Lung (tissue), 12 donors: ENCODE data around the gene MUC6. TPM values are rescaled to one million over a fixed set of nuclear protein-coding genes. Genes with fewer than 3 reads are reported as not detected.

Experiments
- ATAC-seq: fragments of 200-7000 bp; cut with Tn5 transposase; one replicate; pipeline ENCODE4 v1.9.1; 2020; ENCODE audit warnings: moderate number of reproducible peaks; ENCODE audit not compliant: insufficient read depth, low FRiP score
- DNase-seq, 3 donors: peaks; one replicate each; pipeline ENCODE4 v3.0.0-alpha.2; 2013 to 2017
- H3K27ac ChIP-seq, 2 donors: one replicate each; pipeline ENCODE4 v1.5.1; 2013; ENCODE audit warnings: mild to moderate bottlenecking in 2 of 2, moderate library complexity in 2 of 2, control low read depth in 1 of 2, inconsistent platforms in 1 of 2, low read depth in 1 of 2, low read length in 1 of 2
- H3K27me3 ChIP-seq, 3 donors: one replicate each; pipeline ENCODE4 v1.5.1; 2013; ENCODE audit warnings: low read length in 2 of 3; ENCODE audit not compliant: control insufficient read depth in 3 of 3, insufficient read depth in 3 of 3
- H3K36me3 ChIP-seq, 4 donors: one replicate each; pipeline ENCODE4 v1.5.1; 2013; ENCODE audit warnings: low read length in 4 of 4, mild to moderate bottlenecking in 1 of 4, moderate library complexity in 1 of 4; ENCODE audit not compliant: control insufficient read depth in 4 of 4, insufficient read depth in 4 of 4
- H3K4me1 ChIP-seq, 5 donors: one replicate each; pipeline ENCODE4 v1.5.1; 2013; ENCODE audit warnings: low read length in 5 of 5, mild to moderate bottlenecking in 2 of 5, moderate library complexity in 1 of 5; ENCODE audit not compliant: control insufficient read depth in 5 of 5, insufficient read depth in 5 of 5
- H3K4me3 ChIP-seq: one replicate; pipeline ENCODE4 v1.5.1; 2013; ENCODE audit warnings: mild to moderate bottlenecking, control low read depth, moderate library complexity
- H3K9ac ChIP-seq, 2 donors: one replicate each; pipeline ENCODE4 v1.5.1; 2013; ENCODE audit warnings: low read length in 2 of 2, control low read depth in 1 of 2; ENCODE audit not compliant: insufficient read depth in 1 of 2
- H3K9me3 ChIP-seq, 4 donors: one replicate each; pipeline ENCODE4 v1.5.1; 2013; ENCODE audit warnings: low read length in 3 of 4, mild to moderate bottlenecking in 1 of 4, moderate library complexity in 1 of 4; ENCODE audit not compliant: control insufficient read depth in 4 of 4, insufficient read depth in 3 of 4
- WGBS, 2 donors: extraction: QIAGEN DNeasy Blood & Tissue Kit; methylation state at CpG; one replicate each; pipeline ENCODE4 v1.1.7; 2013; 5-methylcytosine and 5-hydroxymethylcytosine counted together
- polyA plus RNA-seq, 2 donors: library from polyadenylated mRNA; stranded (reverse); fragments of 200-250 nt; gene quantifications; one replicate each; pipeline ENCODE4 v1.2.1, GENCODE V29; 2013
- total RNA-seq, 2 donors: library from RNA; depleted of rRNA in 1 of 2; stranded (reverse); fragments of >200 nt in 1 of 2; gene quantifications; one replicate each; pipeline ENCODE4 v1.2.1, GENCODE V29; 2014 to 2021
- TF ChIP-seq, protein P1 (sequence below): IDR thresholded peaks from 2 replicates; pipeline ENCODE4 v1.5.1; 2012; ENCODE audit warnings: mild to moderate bottlenecking; ENCODE audit errors: control extremely low read depth, extremely low read depth
- donor health status: control.
- donor health status: control.
- donor health status: Bipolar disorder and iron deficiency.
- donor health status: healthy.
- donor health status: DM: yes; HTN: yes; CAD: no.

Gene MUC6
- total and polyA plus RNA-seq, 4 donors = 0.01 to 0.92 (median 0.06) TPM; not detected in 1

DNA sequence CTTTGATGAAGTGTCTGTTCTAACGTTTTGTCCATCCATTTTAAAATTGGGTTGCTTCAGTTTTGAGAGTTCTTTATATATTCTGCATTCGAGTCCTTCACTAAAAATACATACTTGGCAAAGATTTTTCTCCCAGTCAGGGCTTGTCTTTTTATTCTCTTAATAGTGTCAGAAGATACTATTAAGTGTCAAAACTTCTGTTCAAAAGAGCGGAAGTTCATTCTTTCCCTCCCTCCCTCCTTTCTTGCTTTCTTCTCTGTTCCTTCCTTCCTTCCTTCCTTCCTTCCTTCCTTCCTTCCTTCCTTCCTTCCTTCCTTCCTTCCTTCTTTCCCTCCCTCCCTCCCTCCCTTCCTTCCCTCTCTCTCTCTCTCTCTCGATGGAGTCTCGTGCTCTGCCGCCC lies 7.6 kb upstream of the MUC6 start:
- Histone ChIP-seq H3K27me3 (no peaks in the 10 kb centered on the region), H3K36me3 (no peaks in the 10 kb centered on the region)
- WGBS, 2 donors = 64 to 80% methylated on average over 3 to 6 of the region's 6 CpGs

DNA sequence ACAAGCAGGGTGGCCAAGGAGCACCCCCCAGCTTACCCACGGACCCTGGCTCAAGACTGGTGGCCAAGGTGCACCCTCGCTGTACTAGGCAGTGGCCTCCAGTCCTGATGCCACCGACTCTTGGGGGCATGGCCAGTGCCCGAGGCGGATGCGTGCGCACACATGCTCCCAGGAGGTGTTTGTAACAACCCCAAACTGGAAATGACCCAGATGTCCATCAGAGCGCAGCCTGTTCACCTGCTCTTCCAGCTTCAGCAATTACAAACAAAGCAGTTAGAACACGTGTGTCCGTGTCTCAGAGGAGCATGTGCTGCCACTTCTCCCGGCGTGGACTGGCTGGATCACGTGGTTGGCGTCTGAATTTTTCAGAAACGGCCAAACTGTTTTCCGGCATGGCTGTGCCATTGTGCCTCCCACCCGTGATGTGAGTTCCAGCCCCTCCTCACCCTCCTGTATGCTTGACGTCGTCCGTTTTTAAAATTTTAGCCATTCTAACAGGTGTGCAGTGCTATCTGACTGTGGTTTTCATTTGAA lies 7.1 kb upstream of the MUC6 start:
- DNase-seq = no peak
- Histone ChIP-seq H3K9me3 (no peaks in the 10 kb centered on the region), H3K27me3 (no peaks in the 10 kb centered on the region), H3K36me3 (no peaks in the 10 kb centered on the region), H3K4me3 (no peak overlapping the region), H3K4me1 (peaks cover 0 to 13% (median 1%) of the 10 kb centered on the region in 5 donors), H3K27ac (no peak overlapping the region), H3K9ac (no peak overlapping the region)
- ATAC-seq = no peak
- TF ChIP-seq, protein P1, sequence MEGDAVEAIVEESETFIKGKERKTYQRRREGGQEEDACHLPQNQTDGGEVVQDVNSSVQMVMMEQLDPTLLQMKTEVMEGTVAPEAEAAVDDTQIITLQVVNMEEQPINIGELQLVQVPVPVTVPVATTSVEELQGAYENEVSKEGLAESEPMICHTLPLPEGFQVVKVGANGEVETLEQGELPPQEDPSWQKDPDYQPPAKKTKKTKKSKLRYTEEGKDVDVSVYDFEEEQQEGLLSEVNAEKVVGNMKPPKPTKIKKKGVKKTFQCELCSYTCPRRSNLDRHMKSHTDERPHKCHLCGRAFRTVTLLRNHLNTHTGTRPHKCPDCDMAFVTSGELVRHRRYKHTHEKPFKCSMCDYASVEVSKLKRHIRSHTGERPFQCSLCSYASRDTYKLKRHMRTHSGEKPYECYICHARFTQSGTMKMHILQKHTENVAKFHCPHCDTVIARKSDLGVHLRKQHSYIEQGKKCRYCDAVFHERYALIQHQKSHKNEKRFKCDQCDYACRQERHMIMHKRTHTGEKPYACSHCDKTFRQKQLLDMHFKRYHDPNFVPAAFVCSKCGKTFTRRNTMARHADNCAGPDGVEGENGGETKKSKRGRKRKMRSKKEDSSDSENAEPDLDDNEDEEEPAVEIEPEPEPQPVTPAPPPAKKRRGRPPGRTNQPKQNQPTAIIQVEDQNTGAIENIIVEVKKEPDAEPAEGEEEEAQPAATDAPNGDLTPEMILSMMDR = no peak
- WGBS, 2 donors = 90 to 94% methylated on average over 20 of the region's 20 CpGs

More for the DNA sequence above, 7.6 kb upstream of the MUC6 start:
- DNase-seq = no peak
- H3K27ac ChIP-seq = no peak overlapping the region
- peaks cover 0 to 13% (median 1%) of the 10 kb centered on the region in 5 donors for H3K4me1 ChIP-seq
- no peak for ATAC-seq
- H3K4me3 ChIP-seq = no peak overlapping the region
- H3K9ac ChIP-seq = no peak overlapping the region
- TF ChIP-seq, protein P1 = no peak
- no peaks in the 10 kb centered on the region for H3K9me3 ChIP-seq

DNA sequence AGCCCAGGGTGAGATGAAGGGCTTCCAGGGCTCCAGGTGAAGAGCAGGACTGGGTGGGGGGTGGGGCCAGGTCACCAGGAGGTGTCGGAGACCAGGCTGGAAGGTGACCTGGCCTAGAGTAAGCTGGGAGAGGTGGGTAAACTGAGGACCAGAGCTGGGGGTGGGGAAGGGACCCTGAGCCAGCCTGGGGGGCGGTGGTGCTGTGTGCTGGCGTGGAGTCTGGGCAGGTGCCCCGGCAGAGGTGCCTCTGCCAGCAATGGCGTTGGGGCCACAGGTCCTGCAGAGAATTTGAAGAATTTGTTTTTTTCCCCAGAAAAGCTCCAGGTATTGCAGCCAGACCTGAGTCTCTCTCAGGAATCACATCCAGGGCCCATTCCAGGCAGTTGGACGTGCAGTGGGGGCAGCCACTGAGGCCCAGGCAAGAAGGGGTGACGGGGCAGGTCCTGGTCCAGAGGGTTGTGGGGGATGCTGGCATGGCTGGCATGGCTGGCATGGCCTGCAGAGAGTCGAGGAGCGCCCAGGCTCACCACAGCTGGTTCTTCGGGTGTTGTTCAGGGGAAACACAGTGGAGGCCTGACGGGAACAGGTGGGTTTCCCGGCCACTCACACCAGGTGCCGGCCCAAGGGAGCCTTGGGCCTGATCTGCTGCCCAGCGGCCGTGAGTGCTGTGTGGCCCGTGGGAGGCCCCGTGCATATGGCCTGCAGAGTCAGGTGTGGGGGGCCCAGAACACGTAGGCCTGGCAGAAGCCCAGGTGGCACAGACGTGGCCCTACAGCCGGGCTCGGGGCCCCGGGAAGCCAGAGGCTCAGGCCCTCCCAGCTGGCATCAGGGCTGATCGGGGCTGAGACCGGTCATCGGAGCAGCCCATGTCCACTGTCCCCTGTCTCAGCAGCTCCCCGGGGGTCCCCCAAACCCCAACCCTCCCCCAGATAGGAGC lies 6.4 kb upstream of the MUC6 start:
- DNase-seq = no peak
- TF ChIP-seq, protein P1 = no peak

More for the DNA sequence above, 6.4 kb upstream of the MUC6 start:
- Histone ChIP-seq H3K36me3 (no peaks in the 10 kb centered on the region), H3K4me3 (no peak overlapping the region), H3K27me3 (no peaks in the 10 kb centered on the region), H3K27ac (no peak overlapping the region), H3K9me3 (peaks cover 0 to 2% (median 0%) of the 10 kb centered on the region in 4 donors), H3K4me1 (peaks cover 0 to 13% (median 1%) of the 10 kb centered on the region in 5 donors), H3K9ac (no peak overlapping the region)
- 92 to 95% methylated on average over 22 to 26 of the region's 26 CpGs for WGBS, 2 donors
- no peak for ATAC-seq
